Activated CD4-positive, alpha-beta T cell treated with anti-CD3 and anti-CD28 coated beads, Interleukin-2, amount 50 U/mL, for 1 hour (primary cell): ENCODE data around the gene MAMDC4.
"Not testable (repeated sequence)": the region's sequence is repeated elsewhere in the genome, so short reads cannot be mapped to it uniquely, and the experiment has no call there.

Experiments
- DNase-seq: peaks from one replicate; pipeline ENCODE4 v3.0.0-alpha.2; 2020

The MAMDC4 gene

GRCh38 chr9:136862849-136863622 is 10.9 kb downstream of the MAMDC4 start:
- no peak for DNase-seq

- no peak for DNase-seq
These were observed 11.6 kb downstream of the MAMDC4 start for GRCh38 chr9:136863623-136864273.

- no peak for DNase-seq
These were observed 13.1 kb downstream of the MAMDC4 start for GRCh38 chr9:136865041-136865767.

GRCh38 chr9:136865768-136866103 is 13.6 kb downstream of the MAMDC4 start:
- no peak for DNase-seq

- DNase-seq: not testable (repeated sequence)
These were observed 14.8 kb downstream of the MAMDC4 start for GRCh38 chr9:136866898-136867421.

GRCh38 chr9:136867480-136867879 is 15.3 kb downstream of the MAMDC4 start:
- DNase-seq: no peak

- DNase-seq: no peak
These were observed 15.8 kb downstream of the MAMDC4 start for GRCh38 chr9:136867917-136868316.

GRCh38 chr9:136868644-136869043 is 16.5 kb downstream of the MAMDC4 start:
- DNase-seq: no peak

GRCh38 chr9:136869611-136870010 is 17.5 kb downstream of the MAMDC4 start:
- not testable (repeated sequence) for DNase-seq

- no peak for DNase-seq
These were observed 23.0 kb downstream of the MAMDC4 start for GRCh38 chr9:136875155-136875554.

GRCh38 chr9:136876476-136876875 is 24.3 kb downstream of the MAMDC4 start:
- DNase-seq: no peak

- no peak for DNase-seq
These were observed 28.5 kb downstream of the MAMDC4 start for GRCh38 chr9:136880651-136881050.

- peak; percentile 23 for DNase-seq
These were observed 29.6 kb downstream of the MAMDC4 start for GRCh38 chr9:136881691-136882108.

- peak; percentile 90 for DNase-seq
These were observed 30.2 kb downstream of the MAMDC4 start for GRCh38 chr9:136882109-136882946.

- DNase-seq: not testable (repeated sequence)
These were observed 30.8 kb downstream of the MAMDC4 start for GRCh38 chr9:136882947-136883283.

- not testable (repeated sequence) for DNase-seq
These were observed 31.5 kb downstream of the MAMDC4 start for GRCh38 chr9:136883670-136884069.

- peak; percentile 96 for DNase-seq
These were observed 33.9 kb downstream of the MAMDC4 start, which contains the start of gene TRAF2 for GRCh38 chr9:136885950-136886578. TSS of gene TRAF2 (plus strand) at chr9:136886516. CDS start at chr9:136898741, 12,225 bp downstream.

GRCh38 chr9:136886610-136887597 is 34.8 kb downstream of the MAMDC4 start:
- peak; percentile 24 for DNase-seq

GRCh38 chr9:136888454-136888853 is 36.3 kb downstream of the MAMDC4 start:
- DNase-seq: no peak

GRCh38 chr9:136889858-136890257 is 37.7 kb downstream of the MAMDC4 start:
- DNase-seq: no peak

- DNase-seq: no peak
These were observed 38.5 kb downstream of the MAMDC4 start for GRCh38 chr9:136890661-136891060.
